Smooth muscle cell (in vitro differentiated cells): ENCODE results near the gene DCAF7. TPM values are rescaled to one million over a fixed set of nuclear protein-coding genes. Genes with fewer than 3 reads are reported as not detected.

Source experiments
- DNase-seq: peaks from one replicate; lab custom pipeline; 2025; ENCODE audit not compliant: unreplicated experiment; lab: John Stamatoyannopoulos, UW
- H2AFZ ChIP-seq: fragments of 200-600 bp; sonication (generic); 2 replicates; pipeline ENCODE4 v1.6.0; 2016; ENCODE audit warnings: antibody characterized with exemption, low read depth, mild to moderate bottlenecking
- H3F3A ChIP-seq: fragments of 200-600 bp; sonication (generic); 2 replicates; pipeline ENCODE4 v1.6.0; 2017; ENCODE audit warnings: antibody characterized with exemption, low read depth
- H3K27ac ChIP-seq: fragments of 200-600 bp; sonication (generic); 2 replicates; pipeline ENCODE4 v1.5.1; 2016; ENCODE audit warnings: low read depth, mild to moderate bottlenecking
- H3K27me3 ChIP-seq: fragments of 200-600 bp; sonication (generic); 2 replicates; pipeline ENCODE4 v1.6.1; 2016; ENCODE audit warnings: low read depth, mild to moderate bottlenecking
- H3K36me3 ChIP-seq: fragments of 200-600 bp; sonication (generic); 2 replicates; pipeline ENCODE4 v1.5.1; 2016; ENCODE audit warnings: low read depth
- H3K4me1 ChIP-seq: fragments of 200-600 bp; sonication (generic); 2 replicates; pipeline ENCODE4 v1.5.1; 2016; ENCODE audit warnings: low read depth
- H3K4me2 ChIP-seq: fragments of 200-600 bp; sonication (generic); 2 replicates; pipeline ENCODE4 v1.6.0; 2016; ENCODE audit warnings: mild to moderate bottlenecking
- H3K4me3 ChIP-seq: fragments of 200-600 bp; sonication (generic); 2 replicates; pipeline ENCODE4 v1.5.1; 2016; ENCODE audit warnings: mild to moderate bottlenecking
- H3K79me2 ChIP-seq: fragments of 200-600 bp; sonication (generic); 2 replicates; pipeline ENCODE4 v1.6.0; 2016; ENCODE audit warnings: low read depth, mild to moderate bottlenecking
- H3K9ac ChIP-seq: fragments of 200-600 bp; sonication (generic); 2 replicates; pipeline ENCODE4 v1.6.0; 2016; ENCODE audit warnings: low read depth
- H3K9me3 ChIP-seq: fragments of 200-600 bp; sonication (generic); replicated peaks from 2 replicates; pipeline ENCODE4 v1.5.1; 2016; ENCODE audit warnings: low read depth
- H4K20me1 ChIP-seq: fragments of 200-600 bp; sonication (generic); 2 replicates; pipeline ENCODE4 v1.6.0; 2016; ENCODE audit warnings: low read depth
- CTCF ChIP-seq: fragments of 200-600 bp; sonication (generic); IDR thresholded peaks from 2 replicates; pipeline ENCODE4 v1.5.1; 2017; ENCODE audit warnings: borderline replicate concordance, mild to moderate bottlenecking, antibody characterized with exemption; ENCODE audit not compliant: insufficient read depth, poor library complexity, severe bottlenecking
- WGBS: methylation state at CpG from one replicate; pipeline ENCODE4 v1.1.7; 2016; ENCODE audit warnings: low lambda C conversion rate; 5-methylcytosine and 5-hydroxymethylcytosine counted together
- polyA plus RNA-seq: library from polyadenylated mRNA; unstranded; fragments of >200 nt; fragmentation: Nextera tagmentation; extraction: Ambion mirVana; gene quantifications from 2 replicates; pipeline ENCODE4 v1.2.1, GENCODE V29; 2016
- total RNA-seq: library from RNA; depleted of rRNA; stranded (reverse); fragments of >200 nt; gene quantifications from 2 replicates; pipeline ENCODE4 v1.2.3, GENCODE V29; 2014

Gene DCAF7
- total and polyA plus RNA-seq, 2 experiments from 2014 or later, result 36.8 to 50.2 TPM

DNA sequence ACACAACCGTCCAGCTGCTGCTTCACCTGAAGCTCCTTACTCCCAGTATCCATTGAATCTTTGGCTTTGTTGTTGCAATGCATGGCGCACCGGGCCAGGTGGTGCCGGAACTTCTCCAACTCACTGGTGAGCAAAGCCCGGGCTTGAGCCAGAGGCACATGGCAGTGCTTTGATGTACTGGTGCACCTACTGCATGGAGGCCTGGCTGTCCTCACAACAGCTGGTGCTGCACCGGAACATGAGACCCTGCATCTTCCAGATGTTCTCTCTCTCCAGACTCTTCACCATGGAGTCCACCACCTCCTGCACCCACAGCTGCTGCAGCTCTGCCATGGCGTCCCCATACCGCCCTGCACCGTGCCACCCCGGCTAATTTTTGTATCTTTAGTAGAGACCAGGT, 60.6 kb downstream of the DCAF7 start:
- no peak for TF ChIP-seq CTCF
- Histone ChIP-seq H3K4me2 (no peak overlapping the region), H3K4me3 (no peak overlapping the region), H4K20me1 (no peaks in the 10 kb centered on the region), H3F3A (no peaks in the 10 kb centered on the region), H3K36me3 (no peaks in the 10 kb centered on the region), H3K27ac (no peak overlapping the region), H3K27me3 (no peaks in the 10 kb centered on the region), H2AFZ (no peak overlapping the region), H3K79me2 (no peaks in the 10 kb centered on the region), H3K4me1 (no peaks in the 10 kb centered on the region), H3K9me3 (no peaks in the 10 kb centered on the region), H3K9ac (no peak overlapping the region)
- 95% methylated on average over 10 of the region's 10 CpGs for WGBS
- DNase-seq, result no peak

DNA sequence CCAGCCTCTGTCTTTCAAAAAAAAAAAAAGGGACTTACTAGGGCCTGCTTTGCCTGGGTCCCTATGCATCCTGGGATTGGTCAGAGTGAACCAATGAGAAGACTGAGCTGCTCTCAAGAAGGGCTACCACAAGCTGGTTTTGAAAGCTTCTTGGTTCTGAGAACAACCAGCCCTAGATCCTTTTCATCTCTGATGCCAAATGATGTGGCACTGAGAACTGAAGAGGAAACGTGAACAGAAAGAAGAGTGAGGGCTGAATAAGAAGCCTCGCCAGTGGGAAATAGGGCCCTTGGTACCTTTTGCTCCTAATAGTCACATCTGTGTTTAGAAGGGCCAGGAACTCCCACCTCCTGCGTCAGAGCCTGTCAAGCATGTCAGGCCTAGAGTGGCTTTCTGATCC, 61.1 kb downstream of the DCAF7 start:
- Histone ChIP-seq H3K4me1 (no peaks in the 10 kb centered on the region), H3K27me3 (no peaks in the 10 kb centered on the region), H3K4me3 (no peak overlapping the region), H3K4me2 (no peak overlapping the region), H3K9ac (no peak overlapping the region), H4K20me1 (no peaks in the 10 kb centered on the region), H3F3A (no peaks in the 10 kb centered on the region), H3K27ac (no peak overlapping the region), H3K36me3 (no peaks in the 10 kb centered on the region), H3K9me3 (no peaks in the 10 kb centered on the region), H2AFZ (no peak overlapping the region), H3K79me2 (no peaks in the 10 kb centered on the region)
- 92% methylated on average over 3 of the region's 3 CpGs for WGBS
- no peak for TF ChIP-seq CTCF
- DNase-seq, result no peak

- Histone ChIP-seq H3K4me3 (no peak overlapping the region), H3K79me2 (no peaks in the 10 kb centered on the region), H3K27ac (no peak overlapping the region), H4K20me1 (no peaks in the 10 kb centered on the region), H3K27me3 (no peaks in the 10 kb centered on the region), H2AFZ (no peak overlapping the region), H3K36me3 (no peaks in the 10 kb centered on the region), H3F3A (no peaks in the 10 kb centered on the region), H3K4me2 (no peak overlapping the region), H3K9ac (no peak overlapping the region), H3K4me1 (no peaks in the 10 kb centered on the region), H3K9me3 (no peaks in the 10 kb centered on the region)
- no peak for TF ChIP-seq CTCF
- 86% methylated on average over 2 of the region's 2 CpGs for WGBS
- DNase-seq, result no peak
Measured at GRCh38 chr17:63613663-63614062, 63.4 kb downstream of the DCAF7 start.

GRCh38 chr17:63621229-63621683, 71.0 kb downstream of the DCAF7 start:
- peak overlapping the region; percentile 29 for H3K9ac ChIP-seq
- H2AFZ ChIP-seq, result peak overlapping the region; percentile 58
- H3K4me1 ChIP-seq, result peaks cover 11% of the 10 kb centered on the region
- H3K27me3 ChIP-seq, result no peaks in the 10 kb centered on the region
- H3F3A ChIP-seq, result peaks cover 3% of the 10 kb centered on the region
- no peak for DNase-seq
- no peak for TF ChIP-seq CTCF
- H4K20me1 ChIP-seq, result peaks cover 33% of the 10 kb centered on the region
- H3K4me3 ChIP-seq, result peak overlapping the region; percentile 87
- no peaks in the 10 kb centered on the region for H3K9me3 ChIP-seq
- 21% methylated on average over 10 of the region's 10 CpGs for WGBS
- H3K27ac ChIP-seq, result no peak overlapping the region
- H3K79me2 ChIP-seq, result peaks cover 33% of the 10 kb centered on the region
- peak overlapping the region; percentile 90 for H3K4me2 ChIP-seq
- no peaks in the 10 kb centered on the region for H3K36me3 ChIP-seq
